GM10248 (cell line): Measurements from ENCODE around the gene CERS6.

Experiments
- CTCF ChIA-PET: fragments of 300-600 bp; sonication (Branson Sonifier 250); formaldehyde crosslinking; extraction: SDS; loops from one replicate; lab custom pipeline; 2021; ENCODE audit warnings: antibody characterized with exemption; lab: Yijun Ruan, JAX
- POLR2A ChIA-PET: fragments of 350-650 bp; sonication (Branson Sonifier 250); formaldehyde crosslinking; extraction: SDS; loops from one replicate; lab custom pipeline; 2020; ENCODE audit warnings: antibody characterized with exemption; lab: Yijun Ruan, JAX
- DNase-seq: peaks from one replicate; pipeline ENCODE4 v3.0.0; 2012; ENCODE audit errors: extremely low spot score
- CTCF ChIP-seq: IDR thresholded peaks from 2 replicates; pipeline ENCODE4 v1.5.1; 2012; ENCODE audit warnings: mild to moderate bottlenecking, low read depth; ENCODE audit errors: extremely low read depth, missing control alignments, control extremely low read depth

CERS6 gene

GRCh38 chr2:168592181-168592831 lies 136.2 kb downstream of the CERS6 start:
- CTCF ChIA-PET, result interaction anchor here (1.1 to 1.4 kb wide), 2 partner anchors 10 to 11 kb away, joined by 3 to 5 read pairs; no protein-coding TSS in a partner anchor
- no peak for TF ChIP-seq CTCF
- POLR2A ChIA-PET, result no interaction called here
- DNase-seq, result no peak

DNA sequence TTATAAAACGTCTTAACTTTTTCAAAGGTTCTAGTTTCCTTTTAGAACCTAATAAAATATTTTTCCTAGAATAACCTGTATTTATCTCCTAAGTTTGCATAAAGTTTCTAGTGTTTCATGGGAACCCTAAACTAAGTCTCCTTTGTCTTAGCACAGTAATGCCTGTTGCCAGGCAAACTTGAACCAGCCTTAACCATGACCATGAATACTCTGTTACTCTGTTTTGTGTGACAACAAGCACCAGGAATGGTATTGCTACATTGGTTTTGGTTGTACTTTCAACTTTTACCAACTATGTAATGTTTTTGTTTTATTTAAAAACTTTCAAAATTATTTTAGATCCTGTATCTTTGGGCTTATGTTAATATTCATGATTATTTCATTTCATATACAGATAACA lies 137.6 kb downstream of the CERS6 start:
- no peak for DNase-seq

DNA sequence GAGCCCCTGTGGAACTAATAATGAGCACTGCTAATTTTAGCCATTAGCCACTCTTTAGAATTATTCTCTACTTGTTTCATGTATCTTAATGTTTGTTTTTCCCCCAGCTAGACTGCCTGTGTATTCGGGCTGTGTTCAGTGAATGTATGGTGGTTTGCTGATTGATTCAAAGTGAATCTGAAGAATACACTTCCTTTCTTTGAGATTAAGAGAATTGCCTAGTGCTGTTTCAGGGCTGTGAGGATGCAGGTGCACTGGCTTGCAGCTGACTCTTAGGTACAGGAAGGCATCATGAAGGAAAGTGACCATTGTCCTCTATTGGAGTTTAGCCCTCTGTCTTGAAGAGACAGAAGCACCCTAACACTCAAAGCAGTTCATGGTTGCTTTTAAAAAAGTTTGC lies 138.7 kb downstream of the CERS6 start:
- no peak for TF ChIP-seq CTCF
- CTCF ChIA-PET, result no interaction called here
- POLR2A ChIA-PET, result no interaction called here
- peak; percentile 51 for DNase-seq

More for the DNA sequence above, 137.6 kb downstream of the CERS6 start:
- ChIA-PET CTCF (no interaction called here), POLR2A (no interaction called here)
- TF ChIP-seq CTCF, result no peak

DNA sequence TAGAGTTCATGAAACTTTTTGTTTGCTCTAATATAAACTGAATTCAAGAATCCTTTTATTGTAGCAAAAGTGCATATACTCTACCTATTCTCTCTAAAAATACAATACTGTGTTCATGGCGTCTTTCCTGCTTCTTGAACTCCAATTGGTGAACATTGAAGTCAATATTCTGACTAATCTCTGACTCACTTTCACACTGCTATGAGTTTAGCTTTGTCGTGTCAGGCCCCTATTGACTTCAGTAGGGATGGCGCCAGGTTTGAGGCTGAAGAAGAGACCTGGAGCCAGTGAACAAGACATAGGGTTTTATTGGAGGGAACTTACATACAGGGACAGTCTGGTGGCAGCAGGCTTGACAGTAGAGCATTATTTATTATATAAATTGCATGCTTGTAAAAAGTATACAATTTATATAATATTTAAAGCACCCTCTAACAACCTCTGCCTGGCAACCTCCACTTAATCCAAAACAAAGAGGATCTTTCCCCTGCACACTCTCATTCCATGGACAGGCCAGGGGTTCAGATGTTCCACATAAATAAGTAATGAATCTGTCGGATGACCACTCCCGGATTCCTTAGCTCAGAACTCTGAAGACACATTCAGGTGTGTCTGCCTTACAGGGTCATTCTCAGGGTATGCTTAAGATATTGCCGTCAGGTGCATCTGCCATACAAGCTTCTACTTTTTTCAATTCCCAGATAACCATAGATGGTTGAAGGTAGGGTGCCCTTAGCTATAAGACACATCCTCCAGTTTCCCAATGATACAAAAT lies 141.0 kb downstream of the CERS6 start:
- ChIA-PET POLR2A (no interaction called here), CTCF (interaction anchor here (1.0 to 1.8 kb wide), 2 partner anchors 26 to 249 kb away, joined by 3 to 5 read pairs; no protein-coding TSS in a partner anchor)
- no peak for DNase-seq
- TF ChIP-seq CTCF, result no peak

- TF ChIP-seq CTCF, result no peak
- no peak for DNase-seq
- ChIA-PET POLR2A (no interaction called here), CTCF (no interaction called here)
These were observed 143.7 kb downstream of the CERS6 start for GRCh38 chr2:168599738-168600137.

DNA sequence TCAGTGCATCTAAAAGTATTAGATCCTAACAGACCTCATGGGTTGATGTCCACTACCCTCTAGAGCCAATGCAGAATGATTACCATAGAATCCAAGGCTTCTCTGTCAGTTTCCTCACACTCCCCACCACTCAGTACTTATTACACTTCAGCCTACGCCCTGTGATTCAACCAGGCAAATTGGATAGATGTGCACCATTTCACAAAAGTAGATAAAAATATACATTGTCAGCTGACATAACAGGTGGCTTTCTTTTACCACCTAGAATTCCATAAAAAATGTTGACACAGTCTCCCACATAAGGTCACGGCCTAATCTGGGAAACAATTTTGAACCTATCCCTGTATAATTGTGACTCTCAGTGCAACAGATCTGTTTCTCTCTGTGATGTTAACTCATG lies 144.9 kb downstream of the CERS6 start:
- no peak for DNase-seq
- ChIA-PET CTCF (no interaction called here), POLR2A (no interaction called here)
- no peak for TF ChIP-seq CTCF
